ENCODE data around the gene CARD10.

- TF ChIP-seq CTCF (IDR thresholded peaks at IDR 0.05) (no peak), EP300 (IDR thresholded peaks at IDR 0.05) (no peak)
These were observed 31.6 kb downstream of the CARD10 start for GRCh38 chr22:37487571-37487970.

All from esophagus muscularis mucosa (tissue), 3 donors.